Measurements from ENCODE around the gene ESAM. TPM values are rescaled to one million over a fixed set of nuclear protein-coding genes. Genes with fewer than 3 reads are reported as not detected.

The ESAM gene
- total and polyA plus RNA-seq, 2 of the 8 experiments (the other 6 are each of a cell fraction or from before 2014, with no cell fraction given): 0.09 TPM; not detected in 1

DNA sequence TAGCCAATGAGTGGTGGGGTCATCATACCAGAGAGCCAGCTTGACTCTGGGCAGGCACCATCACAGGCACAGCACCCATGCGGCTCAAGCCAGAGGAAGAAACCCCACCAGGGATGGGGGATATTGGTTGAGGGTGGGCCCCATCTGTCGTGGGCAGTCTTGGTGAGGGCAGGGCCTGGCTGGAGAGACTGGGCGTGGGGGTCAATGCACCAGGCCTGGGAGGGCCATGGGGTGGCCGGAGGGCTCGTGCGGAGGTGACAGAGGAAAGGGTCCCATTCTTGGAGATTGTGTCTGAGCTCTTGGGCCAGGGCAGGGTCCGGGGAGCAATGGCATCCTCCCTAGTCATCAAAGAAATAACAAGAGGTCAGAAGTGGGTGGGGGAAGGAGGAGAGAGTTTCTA is 8.5 kb downstream of the ESAM start (continued):
- TF ChIP-seq, protein P1, sequence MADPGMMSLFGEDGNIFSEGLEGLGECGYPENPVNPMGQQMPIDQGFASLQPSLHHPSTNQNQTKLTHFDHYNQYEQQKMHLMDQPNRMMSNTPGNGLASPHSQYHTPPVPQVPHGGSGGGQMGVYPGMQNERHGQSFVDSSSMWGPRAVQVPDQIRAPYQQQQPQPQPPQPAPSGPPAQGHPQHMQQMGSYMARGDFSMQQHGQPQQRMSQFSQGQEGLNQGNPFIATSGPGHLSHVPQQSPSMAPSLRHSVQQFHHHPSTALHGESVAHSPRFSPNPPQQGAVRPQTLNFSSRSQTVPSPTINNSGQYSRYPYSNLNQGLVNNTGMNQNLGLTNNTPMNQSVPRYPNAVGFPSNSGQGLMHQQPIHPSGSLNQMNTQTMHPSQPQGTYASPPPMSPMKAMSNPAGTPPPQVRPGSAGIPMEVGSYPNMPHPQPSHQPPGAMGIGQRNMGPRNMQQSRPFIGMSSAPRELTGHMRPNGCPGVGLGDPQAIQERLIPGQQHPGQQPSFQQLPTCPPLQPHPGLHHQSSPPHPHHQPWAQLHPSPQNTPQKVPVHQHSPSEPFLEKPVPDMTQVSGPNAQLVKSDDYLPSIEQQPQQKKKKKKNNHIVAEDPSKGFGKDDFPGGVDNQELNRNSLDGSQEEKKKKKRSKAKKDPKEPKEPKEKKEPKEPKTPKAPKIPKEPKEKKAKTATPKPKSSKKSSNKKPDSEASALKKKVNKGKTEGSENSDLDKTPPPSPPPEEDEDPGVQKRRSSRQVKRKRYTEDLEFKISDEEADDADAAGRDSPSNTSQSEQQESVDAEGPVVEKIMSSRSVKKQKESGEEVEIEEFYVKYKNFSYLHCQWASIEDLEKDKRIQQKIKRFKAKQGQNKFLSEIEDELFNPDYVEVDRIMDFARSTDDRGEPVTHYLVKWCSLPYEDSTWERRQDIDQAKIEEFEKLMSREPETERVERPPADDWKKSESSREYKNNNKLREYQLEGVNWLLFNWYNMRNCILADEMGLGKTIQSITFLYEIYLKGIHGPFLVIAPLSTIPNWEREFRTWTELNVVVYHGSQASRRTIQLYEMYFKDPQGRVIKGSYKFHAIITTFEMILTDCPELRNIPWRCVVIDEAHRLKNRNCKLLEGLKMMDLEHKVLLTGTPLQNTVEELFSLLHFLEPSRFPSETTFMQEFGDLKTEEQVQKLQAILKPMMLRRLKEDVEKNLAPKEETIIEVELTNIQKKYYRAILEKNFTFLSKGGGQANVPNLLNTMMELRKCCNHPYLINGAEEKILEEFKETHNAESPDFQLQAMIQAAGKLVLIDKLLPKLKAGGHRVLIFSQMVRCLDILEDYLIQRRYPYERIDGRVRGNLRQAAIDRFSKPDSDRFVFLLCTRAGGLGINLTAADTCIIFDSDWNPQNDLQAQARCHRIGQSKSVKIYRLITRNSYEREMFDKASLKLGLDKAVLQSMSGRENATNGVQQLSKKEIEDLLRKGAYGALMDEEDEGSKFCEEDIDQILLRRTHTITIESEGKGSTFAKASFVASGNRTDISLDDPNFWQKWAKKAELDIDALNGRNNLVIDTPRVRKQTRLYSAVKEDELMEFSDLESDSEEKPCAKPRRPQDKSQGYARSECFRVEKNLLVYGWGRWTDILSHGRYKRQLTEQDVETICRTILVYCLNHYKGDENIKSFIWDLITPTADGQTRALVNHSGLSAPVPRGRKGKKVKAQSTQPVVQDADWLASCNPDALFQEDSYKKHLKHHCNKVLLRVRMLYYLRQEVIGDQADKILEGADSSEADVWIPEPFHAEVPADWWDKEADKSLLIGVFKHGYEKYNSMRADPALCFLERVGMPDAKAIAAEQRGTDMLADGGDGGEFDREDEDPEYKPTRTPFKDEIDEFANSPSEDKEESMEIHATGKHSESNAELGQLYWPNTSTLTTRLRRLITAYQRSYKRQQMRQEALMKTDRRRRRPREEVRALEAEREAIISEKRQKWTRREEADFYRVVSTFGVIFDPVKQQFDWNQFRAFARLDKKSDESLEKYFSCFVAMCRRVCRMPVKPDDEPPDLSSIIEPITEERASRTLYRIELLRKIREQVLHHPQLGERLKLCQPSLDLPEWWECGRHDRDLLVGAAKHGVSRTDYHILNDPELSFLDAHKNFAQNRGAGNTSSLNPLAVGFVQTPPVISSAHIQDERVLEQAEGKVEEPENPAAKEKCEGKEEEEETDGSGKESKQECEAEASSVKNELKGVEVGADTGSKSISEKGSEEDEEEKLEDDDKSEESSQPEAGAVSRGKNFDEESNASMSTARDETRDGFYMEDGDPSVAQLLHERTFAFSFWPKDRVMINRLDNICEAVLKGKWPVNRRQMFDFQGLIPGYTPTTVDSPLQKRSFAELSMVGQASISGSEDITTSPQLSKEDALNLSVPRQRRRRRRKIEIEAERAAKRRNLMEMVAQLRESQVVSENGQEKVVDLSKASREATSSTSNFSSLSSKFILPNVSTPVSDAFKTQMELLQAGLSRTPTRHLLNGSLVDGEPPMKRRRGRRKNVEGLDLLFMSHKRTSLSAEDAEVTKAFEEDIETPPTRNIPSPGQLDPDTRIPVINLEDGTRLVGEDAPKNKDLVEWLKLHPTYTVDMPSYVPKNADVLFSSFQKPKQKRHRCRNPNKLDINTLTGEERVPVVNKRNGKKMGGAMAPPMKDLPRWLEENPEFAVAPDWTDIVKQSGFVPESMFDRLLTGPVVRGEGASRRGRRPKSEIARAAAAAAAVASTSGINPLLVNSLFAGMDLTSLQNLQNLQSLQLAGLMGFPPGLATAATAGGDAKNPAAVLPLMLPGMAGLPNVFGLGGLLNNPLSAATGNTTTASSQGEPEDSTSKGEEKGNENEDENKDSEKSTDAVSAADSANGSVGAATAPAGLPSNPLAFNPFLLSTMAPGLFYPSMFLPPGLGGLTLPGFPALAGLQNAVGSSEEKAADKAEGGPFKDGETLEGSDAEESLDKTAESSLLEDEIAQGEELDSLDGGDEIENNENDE (IDR thresholded peaks at IDR 0.05; ENCODE audit: insufficient replicate concordance, low read length): no peak
- TF ChIP-seq NRF1 (IDR thresholded peaks at IDR 0.05; ENCODE audit: low read depth, low read length) (no peak), RBBP5 (IDR thresholded peaks at IDR 0.05; ENCODE audit: borderline replicate concordance, low read depth, low read length) (no peak), POU5F1 (IDR thresholded peaks at IDR 0.05; ENCODE audit: low read depth, low read length) (no peak), RNF2 (IDR thresholded peaks at IDR 0.05; ENCODE audit: borderline replicate concordance, low read depth, low read length, missing control alignments, poor library complexity, severe bottlenecking) (no peak)
